ENCODE data around the gene TMEM170A.

Gene TMEM170A

DNA sequence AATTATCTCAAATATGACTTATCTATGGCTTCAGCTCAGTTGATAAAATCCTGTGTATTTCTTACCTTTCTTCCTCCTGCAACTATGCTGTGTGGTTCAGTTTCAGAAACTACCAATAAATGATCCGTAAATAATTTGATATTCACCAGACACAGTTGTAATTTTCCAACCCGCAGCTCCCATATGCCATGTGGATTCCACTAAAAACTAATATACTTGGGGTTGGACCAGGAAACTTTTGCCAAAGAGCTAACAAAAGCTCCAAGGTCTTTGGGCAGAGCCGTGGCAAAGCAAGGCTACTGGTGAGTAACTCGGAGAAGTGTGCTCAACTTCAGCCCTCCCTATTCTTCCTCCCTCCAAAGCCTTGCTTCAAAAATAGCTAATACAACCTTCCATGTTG is 33.1 kb upstream of the TMEM170A start:
- in situ Hi-C loops (cut with HindIII; ENCODE audit: low sequenced_read_pairs): no loop called here

DNA sequence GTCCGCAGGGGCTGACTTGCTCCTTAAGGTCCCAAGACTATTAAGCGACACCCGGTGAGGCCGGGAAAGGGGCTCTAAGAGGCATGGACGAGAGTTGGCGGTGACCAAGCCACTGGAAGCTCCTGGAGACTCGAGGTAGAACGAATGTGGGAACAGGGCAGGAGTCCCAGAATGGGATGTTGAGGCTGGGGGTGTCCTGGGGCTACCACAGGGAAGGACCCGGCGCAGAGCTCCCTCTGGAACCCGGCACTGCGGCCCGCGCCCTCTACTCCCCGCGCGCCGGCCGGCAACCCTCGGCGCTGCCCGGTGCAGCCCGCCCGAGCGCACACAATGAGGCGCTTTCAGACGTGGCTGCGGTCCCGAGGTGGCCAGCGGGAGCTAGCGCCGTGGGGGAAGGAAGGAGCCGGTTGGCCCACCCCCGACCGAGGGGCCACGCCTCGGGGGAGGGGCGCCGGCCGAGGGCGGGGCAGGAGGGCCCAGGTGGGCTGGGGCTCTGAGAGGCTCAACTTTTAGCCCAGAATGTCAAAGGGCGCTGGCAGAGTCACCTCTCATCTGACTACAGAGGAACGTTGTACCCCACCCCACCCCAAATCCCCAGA is 30.7 kb upstream of the TMEM170A start, which contains the start of gene CHST6:
Gene CHST6, minus strand, starts transcription at position 366 of the 599 bp plus-strand sequence. CDS start 15,613 bp downstream, outside the sequence.
- H3K4me3 ChIP-seq (ENCODE audit: low read depth, low read length): peak within 1 kb of the TSS; percentile 40
- no peak for DNase-seq (ENCODE audit: low read depth)
- in situ Hi-C loops (cut with HindIII; ENCODE audit: low sequenced_read_pairs): no loop called here
- TF ChIP-seq, protein P1, sequence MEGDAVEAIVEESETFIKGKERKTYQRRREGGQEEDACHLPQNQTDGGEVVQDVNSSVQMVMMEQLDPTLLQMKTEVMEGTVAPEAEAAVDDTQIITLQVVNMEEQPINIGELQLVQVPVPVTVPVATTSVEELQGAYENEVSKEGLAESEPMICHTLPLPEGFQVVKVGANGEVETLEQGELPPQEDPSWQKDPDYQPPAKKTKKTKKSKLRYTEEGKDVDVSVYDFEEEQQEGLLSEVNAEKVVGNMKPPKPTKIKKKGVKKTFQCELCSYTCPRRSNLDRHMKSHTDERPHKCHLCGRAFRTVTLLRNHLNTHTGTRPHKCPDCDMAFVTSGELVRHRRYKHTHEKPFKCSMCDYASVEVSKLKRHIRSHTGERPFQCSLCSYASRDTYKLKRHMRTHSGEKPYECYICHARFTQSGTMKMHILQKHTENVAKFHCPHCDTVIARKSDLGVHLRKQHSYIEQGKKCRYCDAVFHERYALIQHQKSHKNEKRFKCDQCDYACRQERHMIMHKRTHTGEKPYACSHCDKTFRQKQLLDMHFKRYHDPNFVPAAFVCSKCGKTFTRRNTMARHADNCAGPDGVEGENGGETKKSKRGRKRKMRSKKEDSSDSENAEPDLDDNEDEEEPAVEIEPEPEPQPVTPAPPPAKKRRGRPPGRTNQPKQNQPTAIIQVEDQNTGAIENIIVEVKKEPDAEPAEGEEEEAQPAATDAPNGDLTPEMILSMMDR (IDR thresholded peaks at IDR 0.05; ENCODE audit: low read depth, low read length, missing control alignments): no peak

More for the DNA sequence above, 33.1 kb upstream of the TMEM170A start:
- peak; percentile 53 for DNase-seq (ENCODE audit: low read depth)
- H3K4me3 ChIP-seq (ENCODE audit: low read depth, low read length): no peak overlapping the region
- TF ChIP-seq, protein P1 (IDR thresholded peaks at IDR 0.05; ENCODE audit: low read depth, low read length, missing control alignments): no peak

DNA sequence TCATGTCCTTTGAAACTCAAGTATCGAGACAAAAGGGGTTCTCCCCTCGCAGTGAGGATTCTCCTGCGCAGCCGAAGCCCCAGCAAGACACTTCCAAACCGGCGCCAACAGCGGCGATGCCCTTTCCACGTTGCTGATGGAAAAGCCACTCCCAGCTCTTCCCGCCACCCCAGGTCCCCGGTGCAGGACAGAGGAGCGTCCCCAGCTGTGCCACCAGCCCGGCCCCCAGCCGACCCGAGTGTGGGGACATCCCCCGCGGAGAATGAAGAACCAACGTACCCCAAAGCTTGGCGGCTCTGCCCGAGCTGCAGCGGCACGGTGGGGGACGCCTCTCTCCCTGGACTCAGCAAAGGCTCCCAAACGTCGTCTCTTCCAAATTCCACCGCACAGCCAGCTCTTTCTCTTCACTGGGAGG is 30.2 kb upstream of the TMEM170A start:
- DNase-seq (ENCODE audit: low read depth): no peak
- TF ChIP-seq, protein P1 (IDR thresholded peaks at IDR 0.05; ENCODE audit: low read depth, low read length, missing control alignments): no peak
- H3K4me3 ChIP-seq (ENCODE audit: low read depth, low read length): peak overlapping the region; percentile 40
- in situ Hi-C loops (cut with HindIII; ENCODE audit: low sequenced_read_pairs): no loop called here

DNA sequence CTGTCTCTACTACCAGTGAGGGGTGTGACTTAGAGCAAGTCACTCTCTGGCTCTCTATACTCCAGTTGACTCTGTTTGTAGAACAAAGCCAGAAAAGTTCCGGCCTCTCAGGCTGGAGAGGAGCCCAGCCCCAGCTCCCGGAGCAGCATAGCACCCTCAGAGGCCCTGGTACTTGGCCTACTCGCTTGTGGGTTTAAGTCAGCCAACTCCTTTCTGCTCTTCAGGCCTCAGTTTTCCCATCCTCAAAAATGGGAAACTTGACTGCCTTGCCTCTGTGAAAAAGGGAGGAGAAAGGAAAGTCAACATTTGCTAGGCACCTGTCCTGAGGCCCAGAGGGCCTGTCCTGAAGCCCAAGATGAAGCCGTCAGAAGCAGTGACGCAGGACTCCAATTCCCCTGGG is 29.7 kb upstream of the TMEM170A start:
- DNase-seq (ENCODE audit: low read depth): no peak
- TF ChIP-seq, protein P1 (IDR thresholded peaks at IDR 0.05; ENCODE audit: low read depth, low read length, missing control alignments): no peak
- in situ Hi-C loops (cut with HindIII; ENCODE audit: low sequenced_read_pairs): no loop called here
- peak overlapping the region; percentile 40 for H3K4me3 ChIP-seq (ENCODE audit: low read depth, low read length)

DNA sequence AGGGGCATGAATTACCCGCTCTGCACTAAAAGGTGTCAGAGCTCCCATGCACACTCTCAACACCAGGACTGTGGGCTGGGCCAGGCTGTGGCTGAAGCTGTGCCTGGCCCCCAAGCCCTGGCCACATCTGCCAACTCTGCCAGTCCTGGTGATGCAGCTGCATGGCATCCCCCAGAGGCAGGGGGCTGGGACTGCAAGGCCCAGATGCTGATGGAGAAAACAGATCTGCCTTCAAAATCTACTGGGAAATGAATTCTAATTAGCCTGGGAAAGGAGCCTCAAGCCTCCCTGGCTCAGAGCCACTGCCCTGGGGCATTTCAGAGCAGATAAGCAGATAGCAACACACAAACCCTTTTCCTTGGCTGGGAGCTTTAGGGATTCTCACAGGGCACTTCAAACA is 27.4 kb upstream of the TMEM170A start:
- no peak for DNase-seq (ENCODE audit: low read depth)
- in situ Hi-C loops (cut with HindIII; ENCODE audit: low sequenced_read_pairs): no loop called here
- TF ChIP-seq, protein P1 (IDR thresholded peaks at IDR 0.05; ENCODE audit: low read depth, low read length, missing control alignments): peak; percentile 12

DNA sequence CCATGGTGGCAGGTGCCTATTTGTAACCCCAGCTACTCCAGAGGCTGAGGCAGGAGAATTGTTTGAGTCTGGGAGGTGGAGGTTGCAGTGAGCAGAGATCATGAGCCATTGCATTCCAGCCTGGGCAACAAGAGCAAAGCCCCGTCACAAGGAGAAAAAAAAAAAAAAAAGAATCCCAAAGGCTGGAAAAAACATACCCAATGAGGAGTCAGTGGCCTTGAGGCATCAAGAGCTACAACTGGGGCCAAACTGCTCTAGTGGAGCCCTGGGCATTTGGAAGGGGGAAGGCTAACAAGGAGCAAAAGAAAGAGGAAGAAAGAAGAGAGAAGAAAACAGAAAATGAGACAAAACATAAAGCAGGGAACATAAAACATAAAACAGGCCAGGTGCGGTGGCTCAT is 23.8 kb upstream of the TMEM170A start:
- no peak for DNase-seq (ENCODE audit: low read depth)
- TF ChIP-seq, protein P1 (IDR thresholded peaks at IDR 0.05; ENCODE audit: low read depth, low read length, missing control alignments): no peak
- in situ Hi-C loops (cut with HindIII; ENCODE audit: low sequenced_read_pairs): no loop called here
- H3K4me3 ChIP-seq (ENCODE audit: low read depth, low read length): no peak overlapping the region

More for the DNA sequence above, 27.4 kb upstream of the TMEM170A start:
- H3K4me3 ChIP-seq (ENCODE audit: low read depth, low read length): no peak overlapping the region
